ENCODE data around the gene TOMM5.

DNA sequence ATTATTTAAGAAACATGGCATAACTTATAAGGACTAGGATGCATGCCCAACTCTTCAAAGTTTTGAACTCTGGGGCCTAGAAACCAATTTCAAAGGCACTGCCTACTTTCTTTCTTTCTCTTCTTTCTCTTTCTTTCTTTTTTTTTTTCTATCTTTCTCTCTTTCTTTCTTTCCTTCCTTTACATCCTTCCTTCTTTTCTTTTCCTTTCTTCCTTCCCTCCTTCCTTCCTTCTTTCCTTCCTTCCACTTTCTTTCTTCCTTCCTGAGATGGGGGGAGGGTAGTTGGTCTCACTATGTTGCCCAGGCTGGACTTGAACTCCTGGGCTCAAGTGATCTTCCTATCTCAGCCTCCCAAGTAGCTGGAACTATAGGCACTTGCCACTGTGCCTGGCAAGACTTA is 15.9 kb upstream of the TOMM5 start:
- TF ChIP-seq, protein P1, sequence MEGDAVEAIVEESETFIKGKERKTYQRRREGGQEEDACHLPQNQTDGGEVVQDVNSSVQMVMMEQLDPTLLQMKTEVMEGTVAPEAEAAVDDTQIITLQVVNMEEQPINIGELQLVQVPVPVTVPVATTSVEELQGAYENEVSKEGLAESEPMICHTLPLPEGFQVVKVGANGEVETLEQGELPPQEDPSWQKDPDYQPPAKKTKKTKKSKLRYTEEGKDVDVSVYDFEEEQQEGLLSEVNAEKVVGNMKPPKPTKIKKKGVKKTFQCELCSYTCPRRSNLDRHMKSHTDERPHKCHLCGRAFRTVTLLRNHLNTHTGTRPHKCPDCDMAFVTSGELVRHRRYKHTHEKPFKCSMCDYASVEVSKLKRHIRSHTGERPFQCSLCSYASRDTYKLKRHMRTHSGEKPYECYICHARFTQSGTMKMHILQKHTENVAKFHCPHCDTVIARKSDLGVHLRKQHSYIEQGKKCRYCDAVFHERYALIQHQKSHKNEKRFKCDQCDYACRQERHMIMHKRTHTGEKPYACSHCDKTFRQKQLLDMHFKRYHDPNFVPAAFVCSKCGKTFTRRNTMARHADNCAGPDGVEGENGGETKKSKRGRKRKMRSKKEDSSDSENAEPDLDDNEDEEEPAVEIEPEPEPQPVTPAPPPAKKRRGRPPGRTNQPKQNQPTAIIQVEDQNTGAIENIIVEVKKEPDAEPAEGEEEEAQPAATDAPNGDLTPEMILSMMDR (IDR thresholded peaks at IDR 0.05): no peak
- no peak for TF ChIP-seq POLR2A (IDR thresholded peaks at IDR 0.05)
